Measurements from ENCODE around the gene HRH4. TPM values are rescaled to one million over a fixed set of nuclear protein-coding genes. Genes with fewer than 3 reads are reported as not detected.

The HRH4 gene
- polyA plus RNA-seq, 1 of the 3 experiments (the other 2 are of a cell fraction) = not detected

DNA sequence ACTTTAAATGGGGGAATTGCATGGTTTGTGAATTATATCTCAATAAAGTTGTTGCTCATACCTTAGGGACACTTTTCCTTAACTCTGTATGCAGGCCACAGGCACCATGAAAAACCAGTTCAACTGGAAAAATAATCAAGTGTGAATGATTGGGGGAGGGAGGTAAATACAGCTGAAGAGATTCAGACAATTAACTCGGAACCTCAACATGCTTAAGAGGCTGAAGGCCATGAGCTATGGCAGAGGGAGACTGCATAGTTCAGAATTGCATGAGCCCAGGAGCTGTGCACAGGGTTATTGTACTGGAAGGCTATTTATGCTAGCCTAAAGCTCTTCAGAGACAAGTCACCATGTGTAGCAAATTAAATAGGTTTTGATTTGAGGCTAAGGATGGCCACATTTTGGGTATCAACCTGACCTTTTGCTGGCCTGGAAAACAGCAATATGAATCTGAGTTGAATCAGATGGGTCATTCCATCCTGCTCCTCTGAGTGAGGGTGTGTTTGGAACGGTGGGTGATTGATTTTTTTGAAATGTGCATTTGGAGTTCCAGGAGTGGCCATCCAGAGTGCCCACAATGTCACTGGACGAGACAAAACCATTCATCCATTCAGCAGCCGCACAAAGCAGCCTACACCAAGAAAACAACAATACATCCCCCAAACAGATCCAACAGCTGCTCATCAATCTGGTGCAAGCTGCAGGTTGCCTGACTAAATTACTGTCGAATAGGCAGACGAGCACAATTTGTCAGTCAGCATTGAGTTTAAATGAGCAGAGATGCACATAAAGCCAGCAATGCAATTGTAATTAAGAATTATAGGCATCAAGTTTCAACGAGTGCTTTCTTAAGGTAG lies 42.5 kb downstream of the HRH4 start:
- Histone ChIP-seq H3K9ac (no peak overlapping the region), H3K27me3 (ENCODE audit: insufficient read depth) (no peaks in the 10 kb centered on the region; the same call in 1 of the 2 replicates), H3K79me2 (ENCODE audit: insufficient read depth) (no peaks in the 10 kb centered on the region), H3K27ac (ENCODE audit: low read depth in 2 of 2, low read length in 1 of 2) (no peak overlapping the region), H2AFZ (ENCODE audit: low read depth) (no peak overlapping the region), H3K36me3 (replicated peaks in 1 of 2; ENCODE audit: control insufficient read depth in 1 of 2, insufficient read depth in 2 of 2, low read length in 1 of 2) (no peaks in the 10 kb centered on the region), H3K4me1 (ENCODE audit: control insufficient read depth in 1 of 2, insufficient read depth in 2 of 2, low read depth in 1 of 2, low read length in 1 of 2) (no peaks in the 10 kb centered on the region), H3K9me3 (no peaks in the 10 kb centered on the region), H3F3A (replicated peaks; ENCODE audit: insufficient read depth) (no peaks in the 10 kb centered on the region), H3K4me3 (ENCODE audit: low read depth in 2 of 2, low read length in 1 of 2) (no peak overlapping the region), H3K4me2 (no peak overlapping the region), H3K9me2 (no peaks in the 10 kb centered on the region), H4K20me1 (ENCODE audit: insufficient read depth) (no peaks in the 10 kb centered on the region)
- TF ChIP-seq TAF1 (IDR thresholded peaks at IDR 0.05; ENCODE audit: borderline replicate concordance, low read depth, low read length) (no peak), FOXJ3 (CRISPR knock-in tag; IDR thresholded peaks at IDR 0.05) (no peak), SMC3 (IDR thresholded peaks at IDR 0.05; ENCODE audit: low read depth, low read length) (no peak), GATA2 (CRISPR knock-in tag; IDR thresholded peaks at IDR 0.05) (no peak), JUND (IDR thresholded peaks at IDR 0.05) (no peak), YY1 (IDR thresholded peaks at IDR 0.05; ENCODE audit: low read depth) (no peak), RCOR1 (IDR thresholded peaks at IDR 0.05; ENCODE audit: low read length) (no peak), TEAD4 (IDR thresholded peaks at IDR 0.05; ENCODE audit: borderline replicate concordance, insufficient read depth) (no peak), IRF3 (IDR thresholded peaks at IDR 0.05; ENCODE audit: low read depth, low read length) (no peak), RFX5 (IDR thresholded peaks at IDR 0.05; ENCODE audit: low read length) (no peak), FOXM1 (IDR thresholded peaks at IDR 0.05; ENCODE audit: low read depth) (no peak), PBX3 (IDR thresholded peaks at IDR 0.05) (no peak), REST (IDR thresholded peaks at IDR 0.05; ENCODE audit: low read depth, low read length) (no peak), NFIC (IDR thresholded peaks at IDR 0.05; ENCODE audit: borderline replicate concordance) (no peak)
- TF ChIP-seq, protein P1, sequence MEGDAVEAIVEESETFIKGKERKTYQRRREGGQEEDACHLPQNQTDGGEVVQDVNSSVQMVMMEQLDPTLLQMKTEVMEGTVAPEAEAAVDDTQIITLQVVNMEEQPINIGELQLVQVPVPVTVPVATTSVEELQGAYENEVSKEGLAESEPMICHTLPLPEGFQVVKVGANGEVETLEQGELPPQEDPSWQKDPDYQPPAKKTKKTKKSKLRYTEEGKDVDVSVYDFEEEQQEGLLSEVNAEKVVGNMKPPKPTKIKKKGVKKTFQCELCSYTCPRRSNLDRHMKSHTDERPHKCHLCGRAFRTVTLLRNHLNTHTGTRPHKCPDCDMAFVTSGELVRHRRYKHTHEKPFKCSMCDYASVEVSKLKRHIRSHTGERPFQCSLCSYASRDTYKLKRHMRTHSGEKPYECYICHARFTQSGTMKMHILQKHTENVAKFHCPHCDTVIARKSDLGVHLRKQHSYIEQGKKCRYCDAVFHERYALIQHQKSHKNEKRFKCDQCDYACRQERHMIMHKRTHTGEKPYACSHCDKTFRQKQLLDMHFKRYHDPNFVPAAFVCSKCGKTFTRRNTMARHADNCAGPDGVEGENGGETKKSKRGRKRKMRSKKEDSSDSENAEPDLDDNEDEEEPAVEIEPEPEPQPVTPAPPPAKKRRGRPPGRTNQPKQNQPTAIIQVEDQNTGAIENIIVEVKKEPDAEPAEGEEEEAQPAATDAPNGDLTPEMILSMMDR (IDR thresholded peaks at IDR 0.05) = no peak
- TF ChIP-seq, protein P2, sequence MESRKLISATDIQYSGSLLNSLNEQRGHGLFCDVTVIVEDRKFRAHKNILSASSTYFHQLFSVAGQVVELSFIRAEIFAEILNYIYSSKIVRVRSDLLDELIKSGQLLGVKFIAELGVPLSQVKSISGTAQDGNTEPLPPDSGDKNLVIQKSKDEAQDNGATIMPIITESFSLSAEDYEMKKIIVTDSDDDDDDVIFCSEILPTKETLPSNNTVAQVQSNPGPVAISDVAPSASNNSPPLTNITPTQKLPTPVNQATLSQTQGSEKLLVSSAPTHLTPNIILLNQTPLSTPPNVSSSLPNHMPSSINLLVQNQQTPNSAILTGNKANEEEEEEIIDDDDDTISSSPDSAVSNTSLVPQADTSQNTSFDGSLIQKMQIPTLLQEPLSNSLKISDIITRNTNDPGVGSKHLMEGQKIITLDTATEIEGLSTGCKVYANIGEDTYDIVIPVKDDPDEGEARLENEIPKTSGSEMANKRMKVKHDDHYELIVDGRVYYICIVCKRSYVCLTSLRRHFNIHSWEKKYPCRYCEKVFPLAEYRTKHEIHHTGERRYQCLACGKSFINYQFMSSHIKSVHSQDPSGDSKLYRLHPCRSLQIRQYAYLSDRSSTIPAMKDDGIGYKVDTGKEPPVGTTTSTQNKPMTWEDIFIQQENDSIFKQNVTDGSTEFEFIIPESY (IDR thresholded peaks at IDR 0.05; ENCODE audit: borderline replicate concordance, low read depth) = no peak
- no peak for DNase-seq
- WGBS (ENCODE audit: low lambda C conversion rate) = 66% methylated on average over 6 of the region's 7 CpGs
- ChIA-PET CTCF (interaction anchor here (0.7 to 6.2 kb wide), 3 partner anchors 12 to 143 kb away, joined by 3 to 41 read pairs (median 24); no protein-coding TSS in a partner anchor), POLR2A (interaction anchor here (0.6 kb wide), 1 partner anchor 705 kb away, joined by 3 read pairs; no protein-coding TSS in a partner anchor)
